ENCODE results near the gene FAM193A. TPM values are rescaled to one million over a fixed set of nuclear protein-coding genes. Genes with fewer than 3 reads are reported as not detected.

Gene FAM193A
- total and polyA plus RNA-seq, 2 experiments from 2014 or later: 12.0 to 22.9 TPM

DNA sequence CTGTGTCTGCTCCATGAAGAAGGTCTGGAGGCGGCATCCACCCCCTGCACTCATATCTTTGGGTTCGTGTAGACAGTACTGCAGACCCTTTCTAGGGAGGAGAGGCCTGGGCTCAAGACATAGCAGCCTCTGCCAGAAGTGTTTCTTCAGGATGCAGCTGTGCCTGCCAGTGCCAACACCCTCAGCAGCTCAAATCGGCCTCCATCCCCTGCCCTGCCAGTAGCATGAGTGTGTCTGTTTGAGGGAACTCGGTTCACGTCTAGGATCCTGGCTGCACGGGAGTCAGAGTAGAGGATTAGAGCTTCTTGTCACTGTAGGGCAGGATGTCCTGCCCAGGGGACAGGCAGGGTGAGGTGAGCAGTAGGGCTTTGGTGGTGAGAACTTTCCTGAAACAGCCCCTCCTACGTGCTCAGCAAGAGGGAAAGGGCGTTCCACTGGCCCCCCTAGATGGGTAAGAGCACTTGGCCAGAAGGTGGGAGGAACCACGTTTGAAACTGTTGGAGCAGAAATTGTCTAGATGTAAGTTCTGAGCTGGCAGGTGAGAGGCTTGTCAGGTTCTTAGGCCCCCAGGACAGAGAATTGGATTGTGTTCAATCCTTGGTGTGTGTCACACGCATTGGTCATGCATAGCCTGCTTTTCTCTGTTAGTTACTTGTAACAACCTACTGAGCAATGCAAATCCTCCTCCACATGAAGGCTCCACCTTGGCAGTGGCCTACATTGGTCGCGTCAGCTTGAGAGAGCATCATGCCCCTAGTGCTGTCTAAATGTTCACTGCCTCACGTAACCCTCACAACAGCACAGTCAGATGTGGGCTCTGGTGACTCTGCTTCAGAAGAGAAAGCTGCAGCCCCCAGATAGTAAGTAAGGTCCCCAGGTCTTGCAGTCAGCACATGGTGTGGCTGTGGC, 25.8 kb upstream of the FAM193A start:
- H4K20me1 ChIP-seq (replicated peaks; ENCODE audit: insufficient read depth): peaks cover 7% of the 10 kb centered on the region

More for the DNA sequence above, 25.8 kb upstream of the FAM193A start:
- no peak overlapping the region for H3K27ac Mint-ChIP-seq
- TF ChIP-seq ZNF331 (CRISPR knock-in tag; IDR thresholded peaks at IDR 0.05; ENCODE audit: low read depth) (no peak), CREB1 (CRISPR knock-in tag; IDR thresholded peaks at IDR 0.05; ENCODE audit: low read depth) (no peak), JUNB (IDR thresholded peaks at IDR 0.05; ENCODE audit: unreplicated experiment) (no peak), ZNF114 (CRISPR knock-in tag; IDR thresholded peaks at IDR 0.05) (no peak), EZH2 (IDR thresholded peaks at IDR 0.05; ENCODE audit: low read depth, unreplicated experiment) (no peak), STAT1 (IDR thresholded peaks at IDR 0.05; ENCODE audit: unreplicated experiment) (no peak)
- TF ChIP-seq, protein P1, sequence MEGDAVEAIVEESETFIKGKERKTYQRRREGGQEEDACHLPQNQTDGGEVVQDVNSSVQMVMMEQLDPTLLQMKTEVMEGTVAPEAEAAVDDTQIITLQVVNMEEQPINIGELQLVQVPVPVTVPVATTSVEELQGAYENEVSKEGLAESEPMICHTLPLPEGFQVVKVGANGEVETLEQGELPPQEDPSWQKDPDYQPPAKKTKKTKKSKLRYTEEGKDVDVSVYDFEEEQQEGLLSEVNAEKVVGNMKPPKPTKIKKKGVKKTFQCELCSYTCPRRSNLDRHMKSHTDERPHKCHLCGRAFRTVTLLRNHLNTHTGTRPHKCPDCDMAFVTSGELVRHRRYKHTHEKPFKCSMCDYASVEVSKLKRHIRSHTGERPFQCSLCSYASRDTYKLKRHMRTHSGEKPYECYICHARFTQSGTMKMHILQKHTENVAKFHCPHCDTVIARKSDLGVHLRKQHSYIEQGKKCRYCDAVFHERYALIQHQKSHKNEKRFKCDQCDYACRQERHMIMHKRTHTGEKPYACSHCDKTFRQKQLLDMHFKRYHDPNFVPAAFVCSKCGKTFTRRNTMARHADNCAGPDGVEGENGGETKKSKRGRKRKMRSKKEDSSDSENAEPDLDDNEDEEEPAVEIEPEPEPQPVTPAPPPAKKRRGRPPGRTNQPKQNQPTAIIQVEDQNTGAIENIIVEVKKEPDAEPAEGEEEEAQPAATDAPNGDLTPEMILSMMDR (conservative IDR thresholded peaks at IDR 0.05; ENCODE audit: low read depth in 2 of 2): no peak
- TF ChIP-seq, protein P2, sequence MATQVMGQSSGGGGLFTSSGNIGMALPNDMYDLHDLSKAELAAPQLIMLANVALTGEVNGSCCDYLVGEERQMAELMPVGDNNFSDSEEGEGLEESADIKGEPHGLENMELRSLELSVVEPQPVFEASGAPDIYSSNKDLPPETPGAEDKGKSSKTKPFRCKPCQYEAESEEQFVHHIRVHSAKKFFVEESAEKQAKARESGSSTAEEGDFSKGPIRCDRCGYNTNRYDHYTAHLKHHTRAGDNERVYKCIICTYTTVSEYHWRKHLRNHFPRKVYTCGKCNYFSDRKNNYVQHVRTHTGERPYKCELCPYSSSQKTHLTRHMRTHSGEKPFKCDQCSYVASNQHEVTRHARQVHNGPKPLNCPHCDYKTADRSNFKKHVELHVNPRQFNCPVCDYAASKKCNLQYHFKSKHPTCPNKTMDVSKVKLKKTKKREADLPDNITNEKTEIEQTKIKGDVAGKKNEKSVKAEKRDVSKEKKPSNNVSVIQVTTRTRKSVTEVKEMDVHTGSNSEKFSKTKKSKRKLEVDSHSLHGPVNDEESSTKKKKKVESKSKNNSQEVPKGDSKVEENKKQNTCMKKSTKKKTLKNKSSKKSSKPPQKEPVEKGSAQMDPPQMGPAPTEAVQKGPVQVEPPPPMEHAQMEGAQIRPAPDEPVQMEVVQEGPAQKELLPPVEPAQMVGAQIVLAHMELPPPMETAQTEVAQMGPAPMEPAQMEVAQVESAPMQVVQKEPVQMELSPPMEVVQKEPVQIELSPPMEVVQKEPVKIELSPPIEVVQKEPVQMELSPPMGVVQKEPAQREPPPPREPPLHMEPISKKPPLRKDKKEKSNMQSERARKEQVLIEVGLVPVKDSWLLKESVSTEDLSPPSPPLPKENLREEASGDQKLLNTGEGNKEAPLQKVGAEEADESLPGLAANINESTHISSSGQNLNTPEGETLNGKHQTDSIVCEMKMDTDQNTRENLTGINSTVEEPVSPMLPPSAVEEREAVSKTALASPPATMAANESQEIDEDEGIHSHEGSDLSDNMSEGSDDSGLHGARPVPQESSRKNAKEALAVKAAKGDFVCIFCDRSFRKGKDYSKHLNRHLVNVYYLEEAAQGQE (IDR thresholded peaks at IDR 0.05; ENCODE audit: unreplicated experiment): no peak
- TF ChIP-seq, protein P3, sequence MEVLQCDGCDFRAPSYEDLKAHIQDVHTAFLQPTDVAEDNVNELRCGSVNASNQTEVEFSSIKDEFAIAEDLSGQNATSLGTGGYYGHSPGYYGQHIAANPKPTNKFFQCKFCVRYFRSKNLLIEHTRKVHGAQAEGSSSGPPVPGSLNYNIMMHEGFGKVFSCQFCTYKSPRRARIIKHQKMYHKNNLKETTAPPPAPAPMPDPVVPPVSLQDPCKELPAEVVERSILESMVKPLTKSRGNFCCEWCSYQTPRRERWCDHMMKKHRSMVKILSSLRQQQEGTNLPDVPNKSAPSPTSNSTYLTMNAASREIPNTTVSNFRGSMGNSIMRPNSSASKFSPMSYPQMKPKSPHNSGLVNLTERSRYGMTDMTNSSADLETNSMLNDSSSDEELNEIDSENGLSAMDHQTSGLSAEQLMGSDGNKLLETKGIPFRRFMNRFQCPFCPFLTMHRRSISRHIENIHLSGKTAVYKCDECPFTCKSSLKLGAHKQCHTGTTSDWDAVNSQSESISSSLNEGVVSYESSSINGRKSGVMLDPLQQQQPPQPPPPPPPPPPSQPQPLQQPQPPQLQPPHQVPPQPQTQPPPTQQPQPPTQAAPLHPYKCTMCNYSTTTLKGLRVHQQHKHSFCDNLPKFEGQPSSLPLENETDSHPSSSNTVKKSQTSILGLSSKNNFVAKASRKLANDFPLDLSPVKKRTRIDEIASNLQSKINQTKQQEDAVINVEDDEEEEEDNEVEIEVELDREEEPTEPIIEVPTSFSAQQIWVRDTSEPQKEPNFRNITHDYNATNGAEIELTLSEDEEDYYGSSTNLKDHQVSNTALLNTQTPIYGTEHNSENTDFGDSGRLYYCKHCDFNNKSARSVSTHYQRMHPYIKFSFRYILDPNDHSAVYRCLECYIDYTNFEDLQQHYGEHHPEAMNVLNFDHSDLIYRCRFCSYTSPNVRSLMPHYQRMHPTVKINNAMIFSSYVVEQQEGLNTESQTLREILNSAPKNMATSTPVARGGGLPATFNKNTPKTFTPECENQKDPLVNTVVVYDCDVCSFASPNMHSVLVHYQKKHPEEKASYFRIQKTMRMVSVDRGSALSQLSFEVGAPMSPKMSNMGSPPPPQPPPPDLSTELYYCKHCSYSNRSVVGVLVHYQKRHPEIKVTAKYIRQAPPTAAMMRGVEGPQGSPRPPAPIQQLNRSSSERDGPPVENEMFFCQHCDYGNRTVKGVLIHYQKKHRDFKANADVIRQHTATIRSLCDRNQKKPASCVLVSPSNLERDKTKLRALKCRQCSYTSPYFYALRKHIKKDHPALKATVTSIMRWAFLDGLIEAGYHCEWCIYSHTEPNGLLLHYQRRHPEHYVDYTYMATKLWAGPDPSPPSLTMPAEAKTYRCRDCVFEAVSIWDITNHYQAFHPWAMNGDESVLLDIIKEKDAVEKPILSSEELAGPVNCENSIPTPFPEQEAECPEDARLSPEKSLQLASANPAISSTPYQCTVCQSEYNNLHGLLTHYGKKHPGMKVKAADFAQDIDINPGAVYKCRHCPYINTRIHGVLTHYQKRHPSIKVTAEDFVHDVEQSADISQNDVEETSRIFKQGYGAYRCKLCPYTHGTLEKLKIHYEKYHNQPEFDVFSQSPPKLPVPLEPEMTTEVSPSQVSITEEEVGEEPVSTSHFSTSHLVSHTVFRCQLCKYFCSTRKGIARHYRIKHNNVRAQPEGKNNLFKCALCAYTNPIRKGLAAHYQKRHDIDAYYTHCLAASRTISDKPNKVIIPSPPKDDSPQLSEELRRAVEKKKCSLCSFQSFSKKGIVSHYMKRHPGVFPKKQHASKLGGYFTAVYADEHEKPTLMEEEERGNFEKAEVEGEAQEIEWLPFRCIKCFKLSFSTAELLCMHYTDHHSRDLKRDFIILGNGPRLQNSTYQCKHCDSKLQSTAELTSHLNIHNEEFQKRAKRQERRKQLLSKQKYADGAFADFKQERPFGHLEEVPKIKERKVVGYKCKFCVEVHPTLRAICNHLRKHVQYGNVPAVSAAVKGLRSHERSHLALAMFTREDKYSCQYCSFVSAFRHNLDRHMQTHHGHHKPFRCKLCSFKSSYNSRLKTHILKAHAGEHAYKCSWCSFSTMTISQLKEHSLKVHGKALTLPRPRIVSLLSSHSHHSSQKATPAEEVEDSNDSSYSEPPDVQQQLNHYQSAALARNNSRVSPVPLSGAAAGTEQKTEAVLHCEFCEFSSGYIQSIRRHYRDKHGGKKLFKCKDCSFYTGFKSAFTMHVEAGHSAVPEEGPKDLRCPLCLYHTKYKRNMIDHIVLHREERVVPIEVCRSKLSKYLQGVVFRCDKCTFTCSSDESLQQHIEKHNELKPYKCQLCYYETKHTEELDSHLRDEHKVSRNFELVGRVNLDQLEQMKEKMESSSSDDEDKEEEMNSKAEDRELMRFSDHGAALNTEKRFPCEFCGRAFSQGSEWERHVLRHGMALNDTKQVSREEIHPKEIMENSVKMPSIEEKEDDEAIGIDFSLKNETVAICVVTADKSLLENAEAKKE (CRISPR knock-in tag; IDR thresholded peaks at IDR 0.05): no peak
- TF ChIP-seq, protein P4, sequence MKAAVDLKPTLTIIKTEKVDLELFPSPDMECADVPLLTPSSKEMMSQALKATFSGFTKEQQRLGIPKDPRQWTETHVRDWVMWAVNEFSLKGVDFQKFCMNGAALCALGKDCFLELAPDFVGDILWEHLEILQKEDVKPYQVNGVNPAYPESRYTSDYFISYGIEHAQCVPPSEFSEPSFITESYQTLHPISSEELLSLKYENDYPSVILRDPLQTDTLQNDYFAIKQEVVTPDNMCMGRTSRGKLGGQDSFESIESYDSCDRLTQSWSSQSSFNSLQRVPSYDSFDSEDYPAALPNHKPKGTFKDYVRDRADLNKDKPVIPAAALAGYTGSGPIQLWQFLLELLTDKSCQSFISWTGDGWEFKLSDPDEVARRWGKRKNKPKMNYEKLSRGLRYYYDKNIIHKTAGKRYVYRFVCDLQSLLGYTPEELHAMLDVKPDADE (IDR thresholded peaks at IDR 0.05): no peak
- Histone ChIP-seq H3F3A (replicated peaks; ENCODE audit: low read depth) (peaks cover 6% of the 10 kb centered on the region; the same call in 1 of the 2 replicates), H3K4me3 (no peak overlapping the region), H3K36me3 (ENCODE audit: insufficient read depth) (peaks cover 29% of the 10 kb centered on the region), H3K27me3 (ENCODE audit: insufficient read depth) (no peaks in the 10 kb centered on the region), H3K4me2 (no peak overlapping the region), H3K9me2 (ENCODE audit: insufficient read depth) (no peaks in the 10 kb centered on the region), H3K79me2 (replicated peaks; ENCODE audit: insufficient read depth) (peaks cover 34% of the 10 kb centered on the region), H3K27ac (ENCODE audit: low read depth) (no peak overlapping the region), H2AFZ (no peak overlapping the region), H3K4me1 (ENCODE audit: insufficient read depth) (no peaks in the 10 kb centered on the region)
- no peak for ATAC-seq
- H3K36me3 Mint-ChIP-seq (ENCODE audit: low read depth): peaks cover 79% of the 10 kb centered on the region
- no peak for DNase-seq (ENCODE audit: low spot score)
- no peaks in the 10 kb centered on the region for H3K9me3 Mint-ChIP-seq
- H3K4me3 Mint-ChIP-seq: no peak overlapping the region
- H3K27me3 Mint-ChIP-seq (ENCODE audit: insufficient read depth, low read depth, poor library complexity): peaks cover 8% of the 10 kb centered on the region
- no peaks in the 10 kb centered on the region for H3K4me1 Mint-ChIP-seq
